Measurements from ENCODE around the gene RMND5B.

DNA sequence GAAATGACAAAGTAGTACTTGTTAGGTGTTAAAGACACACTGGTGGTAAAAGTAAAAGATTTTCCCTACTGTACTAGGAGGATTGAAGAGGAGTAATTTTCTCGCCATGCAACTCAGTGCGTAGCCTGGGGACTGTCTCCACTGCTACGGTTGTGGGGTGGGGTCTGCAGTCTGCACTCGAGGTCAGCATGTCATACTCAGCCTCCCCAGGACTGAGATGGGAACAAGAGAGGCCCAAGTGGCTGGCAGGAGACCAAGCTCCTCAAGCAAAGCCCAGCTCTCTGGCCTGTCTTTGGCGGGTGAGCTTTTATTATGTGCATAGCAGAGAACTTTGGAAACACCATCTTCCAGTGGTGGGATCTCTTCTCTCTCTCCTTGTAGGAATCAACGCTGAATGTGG lies 12.4 kb downstream of the RMND5B start:
- TF ChIP-seq CTCF (IDR thresholded peaks at IDR 0.05; ENCODE audit: low read depth, low read length, missing input control) (no peak), TAF1 (conservative IDR thresholded peaks at IDR 0.05) (no peak), YY1 (IDR thresholded peaks at IDR 0.05) (no peak), FOXA1 (IDR thresholded peaks at IDR 0.05) (no peak), RAD21 (IDR thresholded peaks at IDR 0.05) (no peak)
- TF ChIP-seq, protein P1, sequence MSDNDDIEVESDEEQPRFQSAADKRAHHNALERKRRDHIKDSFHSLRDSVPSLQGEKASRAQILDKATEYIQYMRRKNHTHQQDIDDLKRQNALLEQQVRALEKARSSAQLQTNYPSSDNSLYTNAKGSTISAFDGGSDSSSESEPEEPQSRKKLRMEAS (IDR thresholded peaks at IDR 0.05): no peak

Data from liver (tissue), 3 donors.